ENCODE results near the gene SNAP25.

- TF ChIP-seq POLR2A (IDR thresholded peaks at IDR 0.05; ENCODE audit: low read length) (no peak), GATA1 (IDR thresholded peaks at IDR 0.05; ENCODE audit: low read depth, low read length) (no peak)
Observed at GRCh38 chr20:10261702-10262101, 43.1 kb downstream of the SNAP25 start.

Measured in erythroblast (primary cell).